Left ventricle myocardium inferior (tissue), 1 donor: Measurements from ENCODE around the gene NCSTN. TPM values are rescaled to one million over a fixed set of nuclear protein-coding genes. Genes with fewer than 3 reads are reported as not detected.

Experiments used
- DNase-seq: peaks from one replicate; pipeline ENCODE4 v3.0.0-alpha.2; 2020
- H3K27ac ChIP-seq: fragments of 200-600 bp; replicated peaks from 2 replicates; pipeline ENCODE4 v1.8.0; 2021
- H3K27me3 ChIP-seq: fragments of 200-600 bp; 2 replicates; pipeline ENCODE4 v1.8.0; 2021; ENCODE audit warnings: low read depth
- H3K36me3 ChIP-seq: fragments of 200-600 bp; 2 replicates; pipeline ENCODE4 v1.8.0; 2021
- H3K4me1 ChIP-seq: fragments of 200-600 bp; 2 replicates; pipeline ENCODE4 v1.8.0; 2021
- H3K4me3 ChIP-seq: fragments of 200-600 bp; 2 replicates; pipeline ENCODE4 v1.8.0; 2021; ENCODE audit warnings: mild to moderate bottlenecking, moderate library complexity
- H3K9me3 ChIP-seq: fragments of 200-600 bp; replicated peaks from 2 replicates; pipeline ENCODE4 v1.8.0; 2021
- CTCF ChIP-seq: fragments of 200-600 bp; IDR thresholded peaks from 2 replicates; pipeline ENCODE4 v1.8.0; 2021; ENCODE audit warnings: antibody characterized with exemption, mild to moderate bottlenecking, borderline replicate concordance
- intact Hi-C: fragments of 100-400 bp; cut with micrococcal nuclease; formaldehyde crosslinking; loops from one replicate; pipeline ENCODE4 v1.11.0; 2022
- total RNA-seq: library from RNA; stranded (reverse); fragmentation: NEBNext Ultra II Directional; extraction: Animal tissue kit (Norgen Biotek cat#: 25700); gene quantifications from one replicate; pipeline ENCODE4 v1.2.1, GENCODE V29; 2021
- donor health status: DM: no; HTN: yes; CAD: no; lungs with severe emphysema.

Gene NCSTN
- total RNA-seq, 1 donor from 2014 or later = 53.6 TPM

DNA sequence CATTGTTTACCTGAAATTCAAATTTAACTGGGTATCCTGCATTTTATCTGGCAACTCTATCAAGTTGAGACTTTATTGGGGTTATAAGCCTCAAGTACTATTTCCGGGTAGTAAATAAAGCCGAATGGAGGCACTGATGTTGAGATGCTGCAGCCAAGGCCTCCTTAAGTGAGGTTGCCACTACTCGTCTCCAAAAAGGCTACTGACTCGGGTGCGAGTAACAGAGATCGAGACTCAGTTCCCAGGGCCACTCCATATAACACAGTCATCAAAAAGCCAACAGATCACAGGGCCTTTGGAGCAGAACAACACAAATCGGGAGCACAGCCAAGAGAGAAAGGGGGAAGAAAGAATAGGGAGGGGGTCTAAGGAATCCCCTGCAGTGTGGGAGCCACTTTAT, 657 bp upstream of the NCSTN start:
- peaks cover 73% of the 10 kb centered on the region for H3K4me1 ChIP-seq
- no peak for TF ChIP-seq CTCF
- H3K36me3 ChIP-seq = peaks cover 46% of the 10 kb centered on the region
- peak overlapping the region; percentile 96 for H3K4me3 ChIP-seq
- peak overlapping the region; percentile 91 for H3K27ac ChIP-seq
- intact Hi-C loops = no loop called here
- H3K27me3 ChIP-seq = no peaks in the 10 kb centered on the region
- no peak for DNase-seq
- H3K9me3 ChIP-seq = no peaks in the 10 kb centered on the region

- no peaks in the 10 kb centered on the region for H3K9me3 ChIP-seq
- H3K27me3 ChIP-seq = no peaks in the 10 kb centered on the region
- intact Hi-C loops = no loop called here
- TF ChIP-seq CTCF = no peak
- peaks cover 66% of the 10 kb centered on the region for H3K4me1 ChIP-seq
- H3K27ac ChIP-seq = no peak overlapping the region
- peaks cover 46% of the 10 kb centered on the region for H3K36me3 ChIP-seq
- no peak for DNase-seq
- H3K4me3 ChIP-seq = peak overlapping the region; percentile 96
These were observed 1.1 kb downstream of the NCSTN start for GRCh38 chr1:160344241-160344640.

- Histone ChIP-seq H3K27me3 (no peaks in the 10 kb centered on the region), H3K36me3 (peaks cover 46% of the 10 kb centered on the region), H3K4me1 (peaks cover 59% of the 10 kb centered on the region), H3K9me3 (no peaks in the 10 kb centered on the region), H3K27ac (no peak overlapping the region), H3K4me3 (no peak overlapping the region)
- DNase-seq = no peak
- TF ChIP-seq CTCF = no peak
- intact Hi-C loops = no loop called here
These were observed 1.8 kb downstream of the NCSTN start for GRCh38 chr1:160344936-160345335.

GRCh38 chr1:160346463-160346862, 3.3 kb downstream of the NCSTN start:
- DNase-seq = no peak
- H3K9me3 ChIP-seq = no peaks in the 10 kb centered on the region
- H3K4me3 ChIP-seq = no peak overlapping the region
- TF ChIP-seq CTCF = no peak
- no peaks in the 10 kb centered on the region for H3K27me3 ChIP-seq
- H3K36me3 ChIP-seq = peaks cover 59% of the 10 kb centered on the region
- no peak overlapping the region for H3K27ac ChIP-seq
- peaks cover 50% of the 10 kb centered on the region for H3K4me1 ChIP-seq
- intact Hi-C loops = no loop called here

- Histone ChIP-seq H3K27ac (no peak overlapping the region), H3K4me1 (peaks cover 48% of the 10 kb centered on the region), H3K36me3 (peaks cover 64% of the 10 kb centered on the region), H3K4me3 (no peak overlapping the region), H3K9me3 (no peaks in the 10 kb centered on the region), H3K27me3 (no peaks in the 10 kb centered on the region)
- no peak for TF ChIP-seq CTCF
- intact Hi-C loops = no loop called here
- no peak for DNase-seq
These were observed 3.8 kb downstream of the NCSTN start for GRCh38 chr1:160346958-160347357.

- Histone ChIP-seq H3K36me3 (peaks cover 100% of the 10 kb centered on the region), H3K27me3 (no peaks in the 10 kb centered on the region), H3K27ac (peak overlapping the region; percentile 79), H3K4me3 (no peak overlapping the region), H3K9me3 (no peaks in the 10 kb centered on the region), H3K4me1 (peaks cover 18% of the 10 kb centered on the region)
- no peak for TF ChIP-seq CTCF
- intact Hi-C loops = no loop called here
- DNase-seq = peak; percentile 37
These were observed 8.4 kb downstream of the NCSTN start for GRCh38 chr1:160351629-160352028.
